GM13977 (cell line): Measurements from ENCODE around the gene ZFAND6.
"Not testable (repeated sequence)": the region's sequence is repeated elsewhere in the genome, so short reads cannot be mapped to it uniquely, and the experiment has no call there.

ENCODE experiments used
- DNase-seq: peaks from one replicate; pipeline ENCODE4 v3.0.0; 2012; ENCODE audit warnings: low spot score
- in situ Hi-C: fragments of 300-500 bp; cut with MboI; formaldehyde crosslinking; loops from one replicate; pipeline ENCODE4 v1.12.0; 2022; ENCODE audit warnings: low sequenced_read_pairs, low pct_unique_long_range_greater_than_20kb, mixed read lengths, inconsistent platforms; ENCODE audit not compliant: unreplicated experiment
- TF ChIP-seq, protein P1 (sequence below): IDR thresholded peaks from 2 replicates; pipeline ENCODE4 v1.5.1; 2012; ENCODE audit warnings: mild to moderate bottlenecking, control low read depth; ENCODE audit not compliant: insufficient read depth; ENCODE audit errors: extremely low read depth, missing control alignments

ZFAND6 gene

GRCh38 chr15:80034629-80035028 lies 24.8 kb upstream of the ZFAND6 start:
- no peak for DNase-seq
- TF ChIP-seq, protein P1, sequence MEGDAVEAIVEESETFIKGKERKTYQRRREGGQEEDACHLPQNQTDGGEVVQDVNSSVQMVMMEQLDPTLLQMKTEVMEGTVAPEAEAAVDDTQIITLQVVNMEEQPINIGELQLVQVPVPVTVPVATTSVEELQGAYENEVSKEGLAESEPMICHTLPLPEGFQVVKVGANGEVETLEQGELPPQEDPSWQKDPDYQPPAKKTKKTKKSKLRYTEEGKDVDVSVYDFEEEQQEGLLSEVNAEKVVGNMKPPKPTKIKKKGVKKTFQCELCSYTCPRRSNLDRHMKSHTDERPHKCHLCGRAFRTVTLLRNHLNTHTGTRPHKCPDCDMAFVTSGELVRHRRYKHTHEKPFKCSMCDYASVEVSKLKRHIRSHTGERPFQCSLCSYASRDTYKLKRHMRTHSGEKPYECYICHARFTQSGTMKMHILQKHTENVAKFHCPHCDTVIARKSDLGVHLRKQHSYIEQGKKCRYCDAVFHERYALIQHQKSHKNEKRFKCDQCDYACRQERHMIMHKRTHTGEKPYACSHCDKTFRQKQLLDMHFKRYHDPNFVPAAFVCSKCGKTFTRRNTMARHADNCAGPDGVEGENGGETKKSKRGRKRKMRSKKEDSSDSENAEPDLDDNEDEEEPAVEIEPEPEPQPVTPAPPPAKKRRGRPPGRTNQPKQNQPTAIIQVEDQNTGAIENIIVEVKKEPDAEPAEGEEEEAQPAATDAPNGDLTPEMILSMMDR = no peak
- in situ Hi-C loops = no loop called here

GRCh38 chr15:80036071-80036470 lies 23.4 kb upstream of the ZFAND6 start:
- TF ChIP-seq, protein P1 = no peak
- in situ Hi-C loops = no loop called here
- no peak for DNase-seq

DNA sequence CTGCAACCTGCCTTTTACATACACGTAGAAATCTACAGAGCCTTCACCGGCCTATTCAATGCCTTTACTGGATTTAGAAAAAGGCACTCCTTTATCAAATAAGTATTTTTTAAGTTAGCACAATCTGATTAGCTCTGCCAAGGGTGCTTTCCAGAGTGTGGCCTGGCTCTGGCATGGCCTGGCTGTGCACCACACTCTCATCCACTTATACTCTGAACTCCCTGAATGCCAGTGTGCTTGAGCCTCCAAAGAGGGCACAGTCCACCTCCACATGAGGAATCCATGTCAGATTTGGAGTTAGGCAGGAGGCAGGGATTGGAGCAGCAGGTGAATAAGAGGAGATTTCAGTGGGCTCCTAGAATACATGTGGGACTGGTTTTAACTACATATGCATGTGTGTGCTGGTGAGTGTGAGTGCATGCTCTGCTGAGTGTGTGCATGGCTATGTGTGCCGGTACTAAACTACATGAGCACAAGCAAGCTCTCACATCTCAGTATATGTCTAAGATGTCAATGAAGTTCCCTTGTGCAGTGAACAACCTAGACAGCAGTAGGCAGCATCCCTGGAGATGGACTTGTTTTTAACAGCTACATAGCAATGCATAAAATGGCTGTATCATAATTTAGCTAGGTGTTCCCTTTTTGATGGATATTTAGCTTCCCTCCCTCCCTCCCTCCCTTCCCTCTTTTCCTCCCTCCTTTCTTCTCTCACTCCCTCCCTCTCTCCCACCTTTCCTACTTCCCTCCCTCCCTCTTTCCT lies 17.8 kb upstream of the ZFAND6 start:
- in situ Hi-C loops = no loop called here
- DNase-seq = no peak
- TF ChIP-seq, protein P1 = no peak

DNA sequence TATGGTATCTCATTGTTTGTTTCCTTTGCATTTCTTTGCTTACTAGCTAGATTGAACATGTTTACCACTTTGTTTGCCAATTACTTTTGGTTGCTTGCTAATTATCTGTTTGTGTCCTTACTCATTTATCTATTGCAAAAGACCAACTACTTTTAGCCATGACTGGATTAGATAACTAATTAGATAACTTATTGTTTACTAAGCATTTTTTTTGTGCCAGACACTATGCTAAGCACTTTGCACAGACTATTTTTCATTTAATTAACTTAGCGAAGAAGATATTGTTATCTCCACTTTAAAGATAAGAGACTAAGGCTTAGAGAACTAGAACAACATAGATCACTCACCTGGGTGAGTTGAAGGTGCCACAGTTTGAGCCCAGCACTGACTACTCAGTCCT lies 16.9 kb upstream of the ZFAND6 start:
- TF ChIP-seq, protein P1 = no peak
- in situ Hi-C loops = no loop called here
- no peak for DNase-seq

GRCh38 chr15:80045219-80045618 lies 14.3 kb upstream of the ZFAND6 start:
- DNase-seq, in situ Hi-C loops: not testable (repeated sequence)

DNA sequence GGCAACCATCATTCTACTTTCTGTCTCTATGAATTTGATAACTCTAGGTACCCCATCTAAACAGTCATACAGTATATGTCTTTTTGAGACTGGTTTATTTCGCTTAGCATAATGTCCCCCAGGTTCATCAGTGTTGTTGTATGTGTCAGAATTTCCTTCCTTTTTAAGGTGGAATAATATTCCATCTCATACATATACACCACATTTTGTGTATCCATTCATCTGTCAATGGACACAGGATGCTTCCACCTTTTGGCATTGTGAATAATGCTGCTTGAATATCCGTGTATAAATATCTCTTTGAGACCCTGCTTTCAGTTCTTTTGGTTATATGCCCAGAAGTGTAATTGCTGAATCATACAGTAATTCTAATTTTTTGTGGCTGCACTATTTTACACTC lies 10.4 kb upstream of the ZFAND6 start:
- no peak for DNase-seq
- TF ChIP-seq, protein P1 = no peak
- in situ Hi-C loops = no loop called here

GRCh38 chr15:80052597-80053304 lies 6.7 kb upstream of the ZFAND6 start:
- no peak for DNase-seq
- TF ChIP-seq, protein P1 = no peak
- in situ Hi-C loops = no loop called here
